GM19025 (cell line): ENCODE measurements around the gene CR2.
"Not testable (repeated sequence)": the region's sequence is repeated elsewhere in the genome, so short reads cannot be mapped to it uniquely, and the experiment has no call there.

Experiments used
- ATAC-seq: cut with Tn5 transposase; IDR thresholded peaks from one replicate; pipeline ENCODE4 v1.9.1; 2021; ENCODE audit warnings: mild to moderate bottlenecking, low read depth, moderate library complexity; ENCODE audit not compliant: unreplicated experiment

Gene CR2

GRCh38 chr1:207444514-207445217, 9.5 kb upstream of the CR2 start:
- ATAC-seq: no peak

GRCh38 chr1:207453710-207454045, 450 bp upstream of the CR2 start:
- no peak for ATAC-seq

GRCh38 chr1:207455183-207455754, 1.1 kb downstream of the CR2 start:
- ATAC-seq: no peak

GRCh38 chr1:207458414-207458813, 4.3 kb downstream of the CR2 start:
- no peak for ATAC-seq

- ATAC-seq: no peak
These were observed 4.9 kb downstream of the CR2 start for GRCh38 chr1:207459008-207459407.

GRCh38 chr1:207461649-207462048, 7.5 kb downstream of the CR2 start:
- no peak for ATAC-seq

- no peak for ATAC-seq
These were observed 8.4 kb downstream of the CR2 start for GRCh38 chr1:207462535-207462934.

- ATAC-seq: no peak
These were observed 8.9 kb downstream of the CR2 start for GRCh38 chr1:207463021-207463420.

GRCh38 chr1:207463571-207463970, 9.4 kb downstream of the CR2 start:
- ATAC-seq: no peak

- no peak for ATAC-seq
These were observed 16.8 kb downstream of the CR2 start for GRCh38 chr1:207470927-207471326.

- ATAC-seq: no peak
These were observed 20.1 kb downstream of the CR2 start for GRCh38 chr1:207474210-207474609.

- no peak for ATAC-seq
These were observed 32.1 kb downstream of the CR2 start for GRCh38 chr1:207486198-207486597.

GRCh38 chr1:207487636-207488035, 33.5 kb downstream of the CR2 start:
- no peak for ATAC-seq

GRCh38 chr1:207493212-207493611, 39.1 kb downstream of the CR2 start:
- ATAC-seq: no peak

GRCh38 chr1:207494171-207494570, 40.0 kb downstream of the CR2 start:
- no peak for ATAC-seq

- not testable (repeated sequence) for ATAC-seq
These were observed 41.2 kb downstream of the CR2 start for GRCh38 chr1:207495281-207495680.

GRCh38 chr1:207495801-207496792, 42.0 kb downstream of the CR2 start, which contains the start of gene CR1:
TSS of gene CR1 (plus strand) at chr1:207496157. CDS start at chr1:207496268, 111 bp downstream.
- ATAC-seq: peak; percentile 50

GRCh38 chr1:207497941-207498340, 43.8 kb downstream of the CR2 start:
- no peak for ATAC-seq

GRCh38 chr1:207499573-207499972, 45.4 kb downstream of the CR2 start:
- no peak for ATAC-seq

GRCh38 chr1:207500306-207500705, 46.2 kb downstream of the CR2 start:
- no peak for ATAC-seq

- no peak for ATAC-seq
These were observed 46.9 kb downstream of the CR2 start for GRCh38 chr1:207501071-207501470.
